C1 segment of cervical spinal cord (tissue), 14 donors: ENCODE results near the gene PFN4.
"Not testable (repeated sequence)": the region's sequence is repeated elsewhere in the genome, so short reads cannot be mapped to it uniquely, and the experiment has no call there.

Experiments used
- DNase-seq, 14 donors: peaks; one replicate each; lab custom pipeline; 2025; lab: John Stamatoyannopoulos, UW

The PFN4 gene, protein sequence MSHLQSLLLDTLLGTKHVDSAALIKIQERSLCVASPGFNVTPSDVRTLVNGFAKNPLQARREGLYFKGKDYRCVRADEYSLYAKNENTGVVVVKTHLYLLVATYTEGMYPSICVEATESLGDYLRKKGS

GRCh38 chr2:24123195-24123921, at the start of gene PFN4, which contains the start of gene FAM228B:
PFN4 (minus strand) TSS chr2:24123334; CDS start chr2:24122535, 799 bp downstream.
FAM228B (plus strand) TSS chr2:24123469; CDS start chr2:24124362, 893 bp downstream.
- peak; percentile 49 to 90 (median 80) for DNase-seq

DNA sequence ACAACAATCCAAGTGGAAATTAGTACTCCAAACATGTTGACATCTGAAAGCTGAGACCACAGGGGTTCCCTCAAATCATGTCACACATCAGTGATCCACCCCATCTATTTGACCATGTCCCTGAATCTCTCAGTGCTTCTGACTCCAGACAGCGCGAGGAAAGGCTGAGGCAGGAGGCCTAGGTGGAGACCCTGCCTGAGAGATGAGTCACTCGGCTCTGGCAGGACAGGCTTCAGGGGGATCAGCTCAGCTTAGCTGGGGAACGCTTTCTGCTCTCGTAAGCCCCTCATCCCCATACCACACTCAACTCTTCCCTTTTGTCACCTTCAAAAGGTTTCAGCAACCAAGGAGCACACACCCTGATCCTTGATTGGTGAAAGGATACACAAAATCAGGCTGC, 45.9 kb upstream of the PFN4 start:
- DNase-seq = no peak

GRCh38 chr2:24164416-24164973, 41.4 kb upstream of the PFN4 start:
- DNase-seq = peak in 3 of 14 donors; percentile 1 to 10 (median 9)

DNA sequence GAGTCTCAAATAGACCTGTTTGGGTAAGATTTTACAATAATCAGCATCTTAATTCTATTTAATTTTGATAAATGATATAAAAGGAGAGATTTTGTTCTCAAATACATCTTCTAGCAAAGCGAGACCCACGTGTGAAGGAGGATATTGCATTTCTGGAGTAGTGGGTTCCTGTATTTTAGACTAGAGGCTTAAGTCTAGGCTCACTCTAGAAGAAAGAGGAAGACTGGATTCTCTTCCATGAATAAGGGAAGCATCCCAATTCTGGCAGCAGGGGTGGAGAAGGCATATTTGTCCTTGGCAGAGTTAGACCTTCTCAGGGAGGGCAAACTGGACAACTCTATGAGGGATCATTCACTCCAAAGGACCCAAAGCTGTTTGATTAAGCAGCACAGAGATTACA, 40.5 kb upstream of the PFN4 start:
- no peak for DNase-seq

DNA sequence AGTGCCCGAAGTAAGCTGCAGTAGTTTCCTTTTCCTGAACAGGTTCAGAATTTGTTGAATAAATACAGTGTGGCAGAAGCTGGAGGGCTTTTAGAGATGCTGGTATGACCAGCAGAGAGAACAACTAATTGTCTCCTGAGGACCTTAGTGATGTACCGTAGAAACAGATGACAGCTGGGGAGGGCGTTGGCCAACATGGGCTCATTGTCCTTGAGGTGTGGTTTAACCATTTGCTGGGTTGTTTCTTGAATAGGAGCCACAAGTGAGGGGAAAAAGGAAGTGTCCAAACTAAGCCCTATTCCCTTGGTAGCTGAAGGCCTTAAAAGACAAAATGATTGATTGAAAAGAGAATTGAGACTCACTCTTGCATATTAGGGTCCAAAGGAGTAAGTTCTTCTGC, 40.1 kb upstream of the PFN4 start:
- DNase-seq = no peak

DNA sequence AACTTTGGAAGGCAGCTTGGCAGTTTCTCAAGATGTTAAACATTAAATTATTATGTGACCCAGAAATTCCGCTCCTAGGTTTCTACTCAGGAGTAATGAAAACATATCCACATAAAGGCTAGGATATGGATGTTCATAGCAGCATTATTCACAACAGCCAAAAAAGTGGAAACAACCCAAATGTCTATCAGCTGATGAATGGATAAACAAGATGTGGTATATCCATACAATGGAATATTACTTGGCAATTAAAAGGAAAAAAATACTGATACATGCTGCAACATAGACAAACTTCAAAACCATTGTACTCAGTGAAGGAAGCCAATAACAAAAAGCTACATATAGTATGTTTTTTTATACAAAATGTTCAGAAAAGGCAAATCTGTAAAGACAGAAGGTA, 39.4 kb upstream of the PFN4 start:
- DNase-seq = no peak

- DNase-seq = no peak
Measured at GRCh38 chr2:24160761-24161160, 37.6 kb upstream of the PFN4 start.

DNA sequence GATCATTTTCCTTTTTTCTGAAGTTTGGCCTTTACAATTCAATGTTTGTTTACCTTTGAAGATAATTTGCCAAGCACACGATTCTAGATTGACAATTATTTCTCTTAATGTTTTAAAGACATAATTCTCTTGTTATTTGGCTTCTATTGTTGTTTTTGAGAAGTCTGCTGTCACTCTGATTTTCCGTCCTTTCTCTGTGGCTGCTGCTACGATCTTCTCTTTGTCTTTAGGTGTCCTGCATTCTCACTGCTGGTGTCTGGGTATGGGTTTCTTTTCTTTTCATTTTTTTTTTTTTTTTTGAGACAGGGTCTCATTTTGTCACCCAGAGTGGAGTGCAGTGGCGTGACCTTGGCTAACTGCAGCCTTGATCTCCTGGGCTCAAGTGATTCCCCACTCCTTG, 36.6 kb upstream of the PFN4 start:
- DNase-seq = no peak

DNA sequence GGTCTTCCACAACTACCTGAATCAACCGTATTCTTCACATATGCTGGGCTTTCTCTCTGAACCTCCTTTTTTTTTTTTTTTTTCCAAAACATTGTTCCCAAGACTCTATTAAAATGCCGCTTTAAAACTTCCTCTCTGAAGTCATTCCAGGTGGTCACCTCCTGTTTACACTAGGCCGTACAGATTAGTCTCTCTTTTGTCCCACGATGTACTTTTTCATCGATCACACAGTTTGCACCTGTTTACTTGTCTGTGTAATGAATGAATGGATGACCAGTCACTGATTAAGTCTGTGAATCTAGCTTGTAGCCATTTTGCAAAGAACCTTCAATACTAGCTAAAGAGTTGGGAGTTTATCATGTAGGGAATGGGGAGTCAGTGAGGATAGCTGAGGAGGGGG, 35.0 kb upstream of the PFN4 start:
- no peak for DNase-seq

GRCh38 chr2:24153478-24153877, 30.3 kb upstream of the PFN4 start:
- DNase-seq = no peak

DNA sequence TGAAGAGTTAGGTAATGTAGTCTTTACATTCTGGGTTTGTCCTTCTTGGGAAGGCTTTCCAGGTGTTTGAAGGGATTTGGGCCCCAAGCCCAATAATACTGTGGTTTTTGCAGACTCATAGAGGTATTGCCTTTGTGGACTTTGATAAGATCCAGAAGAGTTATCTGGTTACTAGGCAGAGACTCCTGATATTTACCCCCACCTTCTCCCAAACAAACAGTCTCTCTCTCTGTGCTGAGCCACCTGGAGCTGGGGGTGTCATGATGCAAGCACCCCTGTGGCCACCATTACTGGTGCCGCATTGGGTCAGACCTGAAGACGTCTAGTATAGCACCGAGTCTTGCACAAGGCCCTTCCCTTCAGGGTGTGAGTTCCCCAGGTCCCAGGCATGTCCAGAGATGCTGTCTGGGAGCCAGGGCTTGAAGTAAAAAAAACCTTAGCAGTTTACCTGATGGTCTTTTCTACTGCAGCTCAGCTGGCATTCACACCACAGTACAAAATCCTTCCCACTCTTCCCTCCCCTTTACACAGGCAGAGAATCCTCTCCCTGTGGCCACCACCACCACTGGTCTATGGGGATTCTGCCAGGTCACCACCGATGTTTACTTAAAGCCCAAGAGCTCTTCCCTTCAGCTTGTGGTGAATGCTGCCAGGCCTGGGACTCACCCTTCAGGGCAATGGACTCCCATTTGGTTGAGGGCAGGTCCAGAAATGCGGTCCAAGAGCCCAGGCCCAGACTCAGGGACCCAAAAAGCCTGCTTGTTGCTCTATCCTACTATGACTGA, 29.5 kb upstream of the PFN4 start:
- no peak for DNase-seq

DNA sequence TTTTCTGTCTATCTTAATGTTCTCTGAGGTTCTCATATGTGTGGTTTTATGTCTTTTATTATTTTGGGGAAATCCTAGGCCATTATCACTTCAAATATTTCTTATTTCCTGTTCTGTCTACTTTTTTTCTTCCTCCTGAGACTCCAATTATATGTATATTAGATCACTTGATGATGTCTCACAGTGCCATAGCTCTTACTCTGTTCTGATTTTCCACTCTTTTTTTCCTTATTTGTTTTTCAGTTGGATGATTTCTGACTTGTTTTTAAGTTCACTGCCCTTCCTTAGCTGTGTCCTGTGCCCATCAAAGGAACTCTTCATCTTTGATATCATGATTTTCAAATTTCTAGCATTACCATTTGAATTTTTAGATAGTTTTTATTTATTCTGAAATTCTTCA, 24.2 kb upstream of the PFN4 start:
- no peak for DNase-seq

DNA sequence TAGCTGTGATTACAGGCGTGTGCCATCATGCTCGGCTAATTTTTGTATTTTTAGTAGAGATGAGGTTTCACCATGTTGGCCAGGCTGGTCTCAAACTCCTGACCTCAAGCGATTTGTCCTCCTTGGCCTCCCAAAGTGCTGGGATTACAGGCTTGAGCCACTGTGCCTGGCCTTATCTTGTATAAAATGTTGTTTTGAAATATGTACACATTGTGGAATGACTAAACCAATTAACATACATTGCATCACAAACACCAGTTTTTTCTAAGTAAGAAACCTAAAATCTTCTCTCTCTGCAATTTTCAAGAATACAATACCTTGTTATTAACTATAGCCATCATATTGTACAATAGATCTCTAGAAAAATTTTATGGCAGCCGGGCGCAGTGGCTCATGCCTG, 17.2 kb upstream of the PFN4 start:
- DNase-seq = not testable (repeated sequence)

DNA sequence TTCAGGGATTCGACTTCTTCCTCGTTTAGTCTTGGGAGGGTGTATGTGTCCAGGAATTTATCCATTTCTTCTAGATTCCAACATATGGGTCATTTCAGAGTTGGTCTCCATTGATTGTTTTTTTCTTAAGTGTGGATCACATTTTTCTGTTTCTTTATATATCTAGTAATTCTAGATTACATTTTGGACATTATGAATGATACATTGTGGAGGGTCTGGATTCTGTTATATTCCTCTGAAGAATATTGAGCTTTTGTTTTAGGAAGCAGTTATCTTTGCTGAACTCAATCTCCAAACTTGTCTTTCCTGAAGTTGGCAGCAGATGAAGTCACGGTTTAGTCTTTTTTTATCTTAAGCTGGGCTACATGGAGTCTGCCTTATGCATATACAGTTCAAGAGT, 9.4 kb upstream of the PFN4 start:
- no peak for DNase-seq

DNA sequence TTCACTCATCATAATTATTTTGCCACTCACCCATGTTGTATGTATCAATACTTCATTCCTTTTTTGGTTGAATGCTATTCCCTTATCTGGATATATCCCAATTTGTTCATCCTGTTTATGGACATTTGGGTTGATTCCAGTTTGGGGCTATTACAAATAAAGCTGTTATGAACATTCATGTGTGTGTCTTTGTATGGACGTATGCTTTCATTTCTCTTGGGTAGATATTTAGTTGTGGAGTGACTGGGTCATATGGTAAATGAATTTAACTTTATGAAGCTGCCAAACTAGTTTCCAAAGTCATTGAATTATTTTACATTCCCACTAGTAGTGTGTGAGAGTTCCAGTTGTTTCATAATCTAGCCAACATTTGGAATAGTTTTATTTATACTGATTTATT, 2.8 kb upstream of the PFN4 start:
- DNase-seq = no peak

DNA sequence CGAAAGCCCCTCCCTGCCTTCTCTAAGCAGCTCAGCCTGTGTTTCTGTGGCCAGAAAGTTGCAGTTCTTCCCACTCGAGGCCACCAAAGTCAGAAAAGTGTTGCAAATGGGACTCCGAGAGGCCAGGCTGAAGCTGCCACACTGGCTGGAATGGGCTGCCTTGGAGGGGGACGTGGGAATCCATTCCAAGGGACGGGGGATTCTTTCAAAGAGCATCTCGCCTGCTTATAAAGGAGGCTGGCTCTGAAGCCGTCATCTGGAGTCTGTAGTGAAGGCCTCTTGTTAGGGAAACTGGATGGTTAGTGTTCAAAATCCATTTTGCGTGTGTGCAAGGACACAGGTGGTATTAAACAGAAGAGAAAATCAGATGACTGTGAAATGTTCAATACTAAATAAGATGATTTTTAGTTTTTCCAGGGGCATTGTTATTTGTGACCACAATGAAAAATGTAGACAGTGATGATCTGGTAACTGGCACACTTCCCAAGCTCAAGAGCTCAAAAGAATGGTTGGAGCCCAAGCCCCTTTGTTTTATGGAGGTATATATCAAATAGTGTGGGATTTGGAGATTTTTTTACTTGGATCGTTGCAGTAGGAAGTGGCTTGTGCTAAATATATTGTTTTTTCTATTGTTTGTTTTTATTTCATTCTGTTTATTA, 917 bp upstream of the PFN4 start:
- peak in 6 of 14 donors; percentile 26 to 74 (median 61) for DNase-seq

DNA sequence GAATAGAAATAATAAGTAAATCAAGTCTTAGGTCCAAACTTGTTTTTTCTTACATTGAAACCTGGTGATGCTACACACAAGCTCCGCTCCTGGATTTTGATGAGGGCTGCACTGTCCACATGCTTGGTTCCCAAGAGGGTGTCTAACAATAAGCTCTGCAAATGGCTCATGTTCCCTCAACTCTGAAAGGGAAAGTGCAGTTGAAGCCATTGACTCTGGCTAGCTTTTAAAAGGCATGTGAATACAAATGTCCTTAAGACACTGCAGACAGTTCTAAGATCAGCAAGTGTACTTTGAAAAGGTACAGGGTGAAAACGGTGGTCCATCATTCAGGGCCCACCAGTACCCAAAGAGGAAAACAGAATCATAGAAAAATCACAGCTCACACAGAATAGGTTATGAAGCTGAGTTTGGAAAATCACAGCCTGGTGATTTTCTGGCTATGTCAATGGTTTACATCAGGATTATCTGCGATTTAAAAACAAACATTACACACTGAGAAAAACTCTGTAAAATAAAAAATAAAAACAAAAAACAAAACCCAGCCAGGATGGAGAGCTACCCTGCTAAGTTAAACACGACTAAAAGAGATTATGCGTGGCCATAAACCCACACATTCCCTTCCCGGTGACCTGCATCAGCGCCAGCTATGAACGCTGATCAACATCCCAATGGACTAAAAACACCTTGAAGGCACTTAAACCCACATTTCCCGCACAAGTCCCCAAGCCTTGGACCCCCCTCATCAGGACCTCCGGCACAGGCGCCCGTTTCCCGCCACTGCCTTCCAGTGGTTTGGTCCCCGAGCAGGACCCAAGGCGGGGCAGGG, 554 bp downstream of the PFN4 start:
- peak in 1 of 14 donors; percentile 49 for DNase-seq

DNA sequence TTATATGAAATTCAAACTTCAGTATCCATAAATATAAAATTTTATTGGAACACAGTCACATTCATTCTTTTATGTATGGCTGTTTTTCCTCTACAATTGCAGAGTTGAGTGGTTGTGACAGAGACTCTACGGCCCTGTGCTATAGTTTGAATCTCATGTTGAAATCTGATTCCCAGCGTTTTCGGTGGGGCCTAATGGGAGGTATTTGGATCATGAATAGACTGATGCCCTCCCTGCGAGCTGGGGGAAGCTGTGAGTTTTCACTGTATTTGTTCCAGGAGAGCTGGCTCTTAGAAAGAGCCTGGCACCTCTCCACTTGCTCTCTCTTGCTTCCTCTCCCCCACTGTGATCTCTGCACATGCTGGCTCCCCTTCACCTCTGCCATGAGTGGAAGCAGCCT, 1.7 kb downstream of the PFN4 start:
- DNase-seq = no peak

- DNase-seq = no peak
Measured at GRCh38 chr2:24121066-24121465, 2.1 kb downstream of the PFN4 start.

DNA sequence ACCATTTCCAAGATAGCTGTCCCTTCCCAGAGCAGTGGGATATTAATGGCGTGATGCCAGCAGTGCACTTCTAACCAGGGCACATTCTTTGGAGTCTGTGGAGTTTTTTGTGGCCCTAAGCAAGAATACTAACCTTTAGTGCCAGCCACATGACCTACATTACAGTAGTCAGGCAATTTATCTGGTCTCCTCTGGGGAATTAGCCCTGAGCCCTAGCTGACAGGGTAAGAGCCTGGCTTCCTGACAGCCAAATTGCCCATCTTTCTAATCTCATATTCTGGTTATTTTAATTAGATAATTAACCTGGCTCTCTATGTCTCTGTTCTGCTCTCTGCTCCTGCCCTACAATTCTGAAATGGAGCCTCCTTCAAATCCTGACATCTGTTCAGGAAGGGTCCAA, 5.2 kb downstream of the PFN4 start:
- DNase-seq = no peak

- no peak for DNase-seq
Measured at GRCh38 chr2:24115057-24115456, 8.1 kb downstream of the PFN4 start.
